K562 (cell line): ENCODE results near the gene MOB1A. TPM values are rescaled to one million over a fixed set of nuclear protein-coding genes. Genes with fewer than 3 reads are reported as not detected.

Experiments
- CBFB ChIP-seq: sonication (generic); formaldehyde crosslinking; IDR thresholded peaks from 2 replicates; pipeline ENCODE4 v1.4.0; 2020; ENCODE audit warnings: mild to moderate bottlenecking, missing genetic modification reagents
- EZH2 ChIP-seq: IDR thresholded peaks from 2 replicates; pipeline ENCODE4 v1.6.1; 2012; ENCODE audit warnings: low read depth, mild to moderate bottlenecking, inconsistent platforms, low read length, borderline replicate concordance
- FIP1L1 ChIP-seq: fragments of 200-400 bp; formaldehyde crosslinking; IDR thresholded peaks from 2 replicates; pipeline ENCODE4 v1.6.1; 2018; ENCODE audit warnings: mild to moderate bottlenecking, low read depth, low read length; ENCODE audit not compliant: poor library complexity, severe bottlenecking
- FOXA1 ChIP-seq: fragments of 450-650 bp; IDR thresholded peaks from 2 replicates; pipeline ENCODE4 v1.6.1; 2016; ENCODE audit warnings: mild to moderate bottlenecking, borderline replicate concordance
- HNRNPLL ChIP-seq: fragments of 200-400 bp; formaldehyde crosslinking; IDR thresholded peaks from 2 replicates; pipeline ENCODE4 v1.6.1; 2017; ENCODE audit warnings: low read length, low read depth, mild to moderate bottlenecking; ENCODE audit not compliant: poor library complexity, severe bottlenecking
- KDM2B ChIP-seq: fragments of 250-450 bp; sonication (Bioruptor Pico); IDR thresholded peaks from 2 replicates; pipeline ENCODE4 v1.8.0; 2021; ENCODE audit warnings: mild to moderate bottlenecking, moderate library complexity
- KLF6 ChIP-seq: fragments of 250-450 bp; sonication (Bioruptor Pico); IDR thresholded peaks from 2 replicates; pipeline ENCODE4 v1.4.0; 2020; ENCODE audit warnings: mild to moderate bottlenecking, moderate library complexity, borderline replicate concordance
- LEF1 ChIP-seq: fragments of 450-650 bp; IDR thresholded peaks from 2 replicates; pipeline ENCODE4 v1.6.1; 2016; ENCODE audit warnings: mild to moderate bottlenecking
- NBN ChIP-seq: fragments of 450-650 bp; IDR thresholded peaks from 2 replicates; pipeline ENCODE4 v1.6.1; 2016; ENCODE audit warnings: low read depth, mild to moderate bottlenecking
- PRPF4 ChIP-seq: fragments of 200-400 bp; formaldehyde crosslinking; IDR thresholded peaks from one replicate; pipeline ENCODE4 v1.6.1; 2017; ENCODE audit warnings: low read length, low read depth, mild to moderate bottlenecking; ENCODE audit not compliant: insufficient read depth, poor library complexity, severe bottlenecking
- RBM14 ChIP-seq: fragments of 200-400 bp; formaldehyde crosslinking; IDR thresholded peaks from 2 replicates; pipeline ENCODE4 v1.6.1; 2018; ENCODE audit warnings: low read depth, mild to moderate bottlenecking, low read length, moderate library complexity, borderline replicate concordance; ENCODE audit not compliant: insufficient read depth
- SIRT6 ChIP-seq: IDR thresholded peaks from one replicate; pipeline ENCODE4 v1.6.1; 2012; ENCODE audit warnings: low read depth, mild to moderate bottlenecking, control low read depth, inconsistent platforms, low read length, moderate library complexity
- SPI1 ChIP-seq: IDR thresholded peaks from 2 replicates; pipeline ENCODE4 v1.6.1; 2011; ENCODE audit warnings: low read depth, low read length, control low read depth, borderline replicate concordance
- TRIM24 ChIP-seq, 2 experiments: fragments of 450-650 bp; IDR thresholded peaks; 2 replicates each; pipeline ENCODE4 v1.6.1; 2016
- U2AF1 ChIP-seq: fragments of 200-400 bp; formaldehyde crosslinking; optimal IDR thresholded peaks from 2 replicates; pipeline ENCODE3; 2017; ENCODE audit warnings: mild to moderate bottlenecking, low read depth, low read length, moderate library complexity
- ZBTB1 ChIP-seq: sonication (generic); formaldehyde crosslinking; IDR thresholded peaks from 2 replicates; pipeline ENCODE4 v1.8.1; 2023; ENCODE audit warnings: missing genetic modification reagents, low read depth, mild to moderate bottlenecking, borderline replicate concordance
- ZNF12 ChIP-seq: sonication (generic); formaldehyde crosslinking; IDR thresholded peaks from 2 replicates; pipeline ENCODE4 v1.4.0; 2020; ENCODE audit warnings: mild to moderate bottlenecking, missing genetic modification reagents
- ZNF124 ChIP-seq: sonication (generic); formaldehyde crosslinking; IDR thresholded peaks from 2 replicates; pipeline ENCODE4 v1.8.1; 2022; ENCODE audit warnings: missing genetic modification reagents
- ZNF217 ChIP-seq: sonication (generic); formaldehyde crosslinking; IDR thresholded peaks from 2 replicates; pipeline ENCODE4 v1.8.0; 2022; ENCODE audit warnings: mild to moderate bottlenecking, missing genetic modification reagents
- polyA plus RNA-seq, 8 experiments: library from polyadenylated mRNA; depleted of rRNA in 4 of 8; stranded (reverse) in 5 of 8; unstranded in 3 of 8; fragments of >200 nt; fragmentation: Nextera tagmentation in 2 of 8; fragmentation: Illumina TruSeq in 1 of 8; extraction: Ambion mirVana in 2 of 8; extraction: Trizol in 1 of 8; gene quantifications; 2 replicates each; pipeline versions ENCODE4 v1.2.1 to v1.2.3, GENCODE V29; 2011 to 2014; ENCODE audit warnings: inconsistent platforms in 1 of 8, missing spikeins in 1 of 8
- total RNA-seq, 7 experiments: library from RNA; depleted of rRNA in 6 of 7; stranded (reverse); fragments of >200 nt in 6 of 7; fragmentation: Illumina TruSeq in 2 of 7; extraction: Trizol in 2 of 7; gene quantifications; 2 replicates each; pipeline versions ENCODE4 v1.2.1 to v1.2.3, GENCODE V29; 2011 to 2021; ENCODE audit warnings: low replicate concordance in 1 of 7
- TF ChIP-seq, protein P1 (sequence below): fragments of 200-800 bp; sonication (Bioruptor generic); IDR thresholded peaks from 2 replicates; pipeline ENCODE4 v1.6.1; 2016; ENCODE audit warnings: missing genetic modification characterization, missing compliant biosample characterization
- TF ChIP-seq, protein P2 (sequence below): fragments of 250-450 bp; sonication (Bioruptor Pico); IDR thresholded peaks from 2 replicates; pipeline ENCODE4 v1.5.1; 2021; ENCODE audit warnings: mild to moderate bottlenecking

Gene MOB1A
- total and polyA plus RNA-seq, 9 of the 15 experiments (the other 6 are each of a cell fraction or from before 2014, with no cell fraction given), result 24.8 to 100 (median 60.2) TPM

- TF ChIP-seq ZNF124 (CRISPR knock-in tag) (no peak), U2AF1 (peak; percentile 64), HNRNPLL (peak; percentile 66), ZBTB1 (CRISPR knock-in tag) (no peak), CBFB (CRISPR knock-in tag) (no peak), EZH2 (no peak), RBM14 (0 out of 2 replicates have a peak, but pooled peaks have one; percentile 73), ZNF12 (CRISPR knock-in tag) (no peak), FIP1L1 (peak; percentile 75), TRIM24 (IDR thresholded peaks at IDR 0.05) (peak in 1 of 2 experiments; percentile 78; a peak in 2 of 4 replicates), NBN (peak; percentile 73; the same call in 1 of the 2 replicates), SIRT6 (no peak), KLF6 (CRISPR knock-in tag) (peak; percentile 40; the same call in 1 of the 2 replicates), ZNF217 (no peak), KDM2B (no peak), PRPF4 (no peak), SPI1 (no peak), FOXA1 (no peak), LEF1 (0 out of 2 replicates have a peak, but pooled peaks have one; percentile 50)
- TF ChIP-seq, protein P1, sequence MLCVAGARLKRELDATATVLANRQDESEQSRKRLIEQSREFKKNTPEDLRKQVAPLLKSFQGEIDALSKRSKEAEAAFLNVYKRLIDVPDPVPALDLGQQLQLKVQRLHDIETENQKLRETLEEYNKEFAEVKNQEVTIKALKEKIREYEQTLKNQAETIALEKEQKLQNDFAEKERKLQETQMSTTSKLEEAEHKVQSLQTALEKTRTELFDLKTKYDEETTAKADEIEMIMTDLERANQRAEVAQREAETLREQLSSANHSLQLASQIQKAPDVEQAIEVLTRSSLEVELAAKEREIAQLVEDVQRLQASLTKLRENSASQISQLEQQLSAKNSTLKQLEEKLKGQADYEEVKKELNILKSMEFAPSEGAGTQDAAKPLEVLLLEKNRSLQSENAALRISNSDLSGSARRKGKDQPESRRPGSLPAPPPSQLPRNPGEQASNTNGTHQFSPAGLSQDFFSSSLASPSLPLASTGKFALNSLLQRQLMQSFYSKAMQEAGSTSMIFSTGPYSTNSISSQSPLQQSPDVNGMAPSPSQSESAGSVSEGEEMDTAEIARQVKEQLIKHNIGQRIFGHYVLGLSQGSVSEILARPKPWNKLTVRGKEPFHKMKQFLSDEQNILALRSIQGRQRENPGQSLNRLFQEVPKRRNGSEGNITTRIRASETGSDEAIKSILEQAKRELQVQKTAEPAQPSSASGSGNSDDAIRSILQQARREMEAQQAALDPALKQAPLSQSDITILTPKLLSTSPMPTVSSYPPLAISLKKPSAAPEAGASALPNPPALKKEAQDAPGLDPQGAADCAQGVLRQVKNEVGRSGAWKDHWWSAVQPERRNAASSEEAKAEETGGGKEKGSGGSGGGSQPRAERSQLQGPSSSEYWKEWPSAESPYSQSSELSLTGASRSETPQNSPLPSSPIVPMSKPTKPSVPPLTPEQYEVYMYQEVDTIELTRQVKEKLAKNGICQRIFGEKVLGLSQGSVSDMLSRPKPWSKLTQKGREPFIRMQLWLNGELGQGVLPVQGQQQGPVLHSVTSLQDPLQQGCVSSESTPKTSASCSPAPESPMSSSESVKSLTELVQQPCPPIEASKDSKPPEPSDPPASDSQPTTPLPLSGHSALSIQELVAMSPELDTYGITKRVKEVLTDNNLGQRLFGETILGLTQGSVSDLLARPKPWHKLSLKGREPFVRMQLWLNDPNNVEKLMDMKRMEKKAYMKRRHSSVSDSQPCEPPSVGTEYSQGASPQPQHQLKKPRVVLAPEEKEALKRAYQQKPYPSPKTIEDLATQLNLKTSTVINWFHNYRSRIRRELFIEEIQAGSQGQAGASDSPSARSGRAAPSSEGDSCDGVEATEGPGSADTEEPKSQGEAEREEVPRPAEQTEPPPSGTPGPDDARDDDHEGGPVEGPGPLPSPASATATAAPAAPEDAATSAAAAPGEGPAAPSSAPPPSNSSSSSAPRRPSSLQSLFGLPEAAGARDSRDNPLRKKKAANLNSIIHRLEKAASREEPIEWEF (CRISPR knock-in tag), result no peak
- TF ChIP-seq, protein P2, sequence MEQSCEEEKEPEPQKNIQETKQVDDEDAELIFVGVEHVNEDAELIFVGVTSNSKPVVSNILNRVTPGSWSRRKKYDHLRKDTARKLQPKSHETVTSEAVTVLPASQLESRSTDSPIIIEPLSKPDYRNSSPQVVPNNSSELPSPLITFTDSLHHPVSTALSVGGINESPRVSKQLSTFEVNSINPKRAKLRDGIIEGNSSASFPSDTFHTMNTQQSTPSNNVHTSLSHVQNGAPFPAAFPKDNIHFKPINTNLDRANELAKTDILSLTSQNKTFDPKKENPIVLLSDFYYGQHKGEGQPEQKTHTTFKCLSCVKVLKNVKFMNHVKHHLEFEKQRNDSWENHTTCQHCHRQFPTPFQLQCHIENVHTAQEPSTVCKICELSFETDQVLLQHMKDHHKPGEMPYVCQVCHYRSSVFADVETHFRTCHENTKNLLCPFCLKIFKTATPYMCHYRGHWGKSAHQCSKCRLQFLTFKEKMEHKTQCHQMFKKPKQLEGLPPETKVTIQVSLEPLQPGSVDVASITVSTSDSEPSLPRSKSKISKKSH (CRISPR knock-in tag), result no peak
Measured at GRCh38 chr2:74119912-74120825, 58.5 kb downstream of the MOB1A start (continued).
